ENCODE data around the gene RHBDF1.

Gene RHBDF1

DNA sequence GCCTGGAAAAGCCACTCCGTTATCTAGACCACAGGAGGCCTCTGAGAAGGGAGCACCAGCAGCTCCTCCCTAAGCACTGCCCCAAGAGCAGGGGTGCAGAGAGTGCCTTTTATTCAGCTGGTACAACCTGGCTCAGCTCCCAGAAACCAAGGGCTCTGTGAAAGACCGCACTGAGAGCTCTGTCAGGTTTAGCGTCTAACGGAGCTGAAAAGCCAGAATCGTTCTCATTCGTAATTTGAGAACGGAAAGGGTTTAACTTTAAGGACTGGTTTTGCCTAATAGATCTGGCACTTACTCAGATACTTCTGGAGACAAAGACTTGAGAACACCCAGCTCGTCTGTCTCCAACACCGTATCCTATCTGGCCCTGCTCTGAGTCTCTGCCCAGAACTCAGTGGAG is 19.1 kb upstream of the RHBDF1 start:
- no peaks in the 10 kb centered on the region for H3K27me3 ChIP-seq
- H3K4me1 ChIP-seq (ENCODE audit: control insufficient read depth in 1 of 2, insufficient read depth in 1 of 2, low read depth in 1 of 2, low read length in 1 of 2): no peaks in the 10 kb centered on the region
- TF ChIP-seq, protein P1, sequence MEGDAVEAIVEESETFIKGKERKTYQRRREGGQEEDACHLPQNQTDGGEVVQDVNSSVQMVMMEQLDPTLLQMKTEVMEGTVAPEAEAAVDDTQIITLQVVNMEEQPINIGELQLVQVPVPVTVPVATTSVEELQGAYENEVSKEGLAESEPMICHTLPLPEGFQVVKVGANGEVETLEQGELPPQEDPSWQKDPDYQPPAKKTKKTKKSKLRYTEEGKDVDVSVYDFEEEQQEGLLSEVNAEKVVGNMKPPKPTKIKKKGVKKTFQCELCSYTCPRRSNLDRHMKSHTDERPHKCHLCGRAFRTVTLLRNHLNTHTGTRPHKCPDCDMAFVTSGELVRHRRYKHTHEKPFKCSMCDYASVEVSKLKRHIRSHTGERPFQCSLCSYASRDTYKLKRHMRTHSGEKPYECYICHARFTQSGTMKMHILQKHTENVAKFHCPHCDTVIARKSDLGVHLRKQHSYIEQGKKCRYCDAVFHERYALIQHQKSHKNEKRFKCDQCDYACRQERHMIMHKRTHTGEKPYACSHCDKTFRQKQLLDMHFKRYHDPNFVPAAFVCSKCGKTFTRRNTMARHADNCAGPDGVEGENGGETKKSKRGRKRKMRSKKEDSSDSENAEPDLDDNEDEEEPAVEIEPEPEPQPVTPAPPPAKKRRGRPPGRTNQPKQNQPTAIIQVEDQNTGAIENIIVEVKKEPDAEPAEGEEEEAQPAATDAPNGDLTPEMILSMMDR (IDR thresholded peaks at IDR 0.05): no peak
- H3K9me3 ChIP-seq: no peaks in the 10 kb centered on the region
- peaks cover 34% of the 10 kb centered on the region for H3K36me3 ChIP-seq
- no peak overlapping the region for H3K27ac ChIP-seq
- no peak overlapping the region for H3K4me3 ChIP-seq (ENCODE audit: low read depth in 1 of 2, low read length in 1 of 2)

- no peak overlapping the region for H3K27ac ChIP-seq
- peaks cover 4% of the 10 kb centered on the region in 2 experiments for H3K4me1 ChIP-seq (ENCODE audit: control insufficient read depth in 1 of 2, insufficient read depth in 1 of 2, low read depth in 1 of 2, low read length in 1 of 2)
- no peaks in the 10 kb centered on the region for H3K9me3 ChIP-seq
- H3K27me3 ChIP-seq: no peaks in the 10 kb centered on the region
- TF ChIP-seq, protein P1 (IDR thresholded peaks at IDR 0.05): no peak
- H3K4me3 ChIP-seq (ENCODE audit: low read depth in 1 of 2, low read length in 1 of 2): no peak overlapping the region
- H3K36me3 ChIP-seq: peaks cover 49% of the 10 kb centered on the region
Measured at GRCh38 chr16:89391-90302, 17.2 kb upstream of the RHBDF1 start.

DNA sequence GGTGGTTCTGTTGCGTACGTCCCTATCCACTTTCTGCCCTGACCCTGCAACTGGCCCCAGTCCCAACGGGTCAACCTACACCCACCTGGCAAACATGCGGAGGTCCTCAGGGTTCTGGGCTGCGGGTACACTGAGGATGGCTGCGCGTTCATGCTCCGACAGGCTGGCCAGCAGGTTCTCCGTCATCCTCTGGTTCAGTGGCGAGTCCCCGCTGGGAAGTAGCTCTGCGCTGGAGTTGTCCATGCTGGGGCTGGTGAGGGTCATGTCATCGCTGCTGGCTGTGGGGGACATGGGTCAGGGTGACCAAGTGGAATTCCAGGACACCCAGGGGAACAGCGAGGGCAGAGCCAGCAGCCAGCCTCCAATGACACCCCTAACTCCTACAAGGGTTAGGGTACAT is 16.2 kb upstream of the RHBDF1 start:
- Histone ChIP-seq H3K9me3 (no peaks in the 10 kb centered on the region), H3K27ac (no peak overlapping the region), H3K36me3 (peaks cover 59% of the 10 kb centered on the region), H3K4me1 (ENCODE audit: control insufficient read depth in 1 of 2, insufficient read depth in 1 of 2, low read depth in 1 of 2, low read length in 1 of 2) (peaks cover 8 to 9% of the 10 kb centered on the region in 2 experiments), H3K4me3 (ENCODE audit: low read depth in 1 of 2, low read length in 1 of 2) (no peak overlapping the region), H3K27me3 (no peaks in the 10 kb centered on the region)
- TF ChIP-seq, protein P1 (IDR thresholded peaks at IDR 0.05): no peak

- Histone ChIP-seq H3K27me3 (no peaks in the 10 kb centered on the region), H3K4me3 (ENCODE audit: low read depth in 1 of 2, low read length in 1 of 2) (no peak overlapping the region), H3K27ac (no peak overlapping the region), H3K9me3 (no peaks in the 10 kb centered on the region), H3K36me3 (peaks cover 68% of the 10 kb centered on the region), H3K4me1 (ENCODE audit: control insufficient read depth in 1 of 2, insufficient read depth in 1 of 2, low read depth in 1 of 2, low read length in 1 of 2) (peaks cover 8 to 9% of the 10 kb centered on the region in 2 experiments)
- TF ChIP-seq, protein P1 (IDR thresholded peaks at IDR 0.05): no peak
Measured at GRCh38 chr16:86483-86952, 14.1 kb upstream of the RHBDF1 start.

- Histone ChIP-seq H3K27me3 (no peaks in the 10 kb centered on the region), H3K4me3 (ENCODE audit: low read depth in 1 of 2, low read length in 1 of 2) (no peak overlapping the region), H3K36me3 (peaks cover 68% of the 10 kb centered on the region), H3K27ac (no peak overlapping the region), H3K9me3 (no peaks in the 10 kb centered on the region), H3K4me1 (ENCODE audit: control insufficient read depth in 1 of 2, insufficient read depth in 1 of 2, low read depth in 1 of 2, low read length in 1 of 2) (peaks cover 8 to 9% of the 10 kb centered on the region in 2 experiments)
- TF ChIP-seq, protein P1 (IDR thresholded peaks at IDR 0.05): no peak
Measured at GRCh38 chr16:85865-86264, 13.4 kb upstream of the RHBDF1 start.

Measured in neutrophil (primary cell).